CD4-positive, alpha-beta memory T cell (primary cell): ENCODE results near the gene KIFC3. TPM values are rescaled to one million over a fixed set of nuclear protein-coding genes. Genes with fewer than 3 reads are reported as not detected.
"Not testable (repeated sequence)": the region's sequence is repeated elsewhere in the genome, so short reads cannot be mapped to it uniquely, and the experiment has no call there.

ENCODE experiments used
- CTCF ChIA-PET: fragments of 350-600 bp; sonication (Branson Sonifier 250); formaldehyde crosslinking; loops from one replicate; lab custom pipeline; 2021; ENCODE audit warnings: inconsistent platforms; ENCODE audit not compliant: partially characterized antibody; lab: Charles Lee
- POLR2A ChIA-PET: fragments of 350-600 bp; sonication (Branson Sonifier 250); formaldehyde crosslinking; loops from one replicate; lab custom pipeline; 2021; ENCODE audit not compliant: partially characterized antibody; lab: Charles Lee
- DNase-seq, 5 donors: peaks; one replicate each; pipeline versions ENCODE4 v3.0.0 to v3.0.0-alpha.2; 2020 to 2022; ENCODE audit warnings: mixed read lengths in 1 of 5
- H3K27ac ChIP-seq: one replicate; pipeline ENCODE4 v1.7.0; 2013; ENCODE audit warnings: low read depth, low read length
- H3K27me3 ChIP-seq: 2 replicates; pipeline ENCODE4 v1.7.0; 2013; ENCODE audit warnings: mild to moderate bottlenecking, low read length, moderate library complexity; ENCODE audit not compliant: insufficient read depth
- H3K36me3 ChIP-seq: 2 replicates; pipeline ENCODE4 v1.7.0; 2013; ENCODE audit warnings: mild to moderate bottlenecking, low read length, moderate library complexity; ENCODE audit not compliant: insufficient read depth
- H3K4me1 ChIP-seq: 2 replicates; pipeline ENCODE4 v1.7.0; 2013; ENCODE audit warnings: mild to moderate bottlenecking, low read length, moderate library complexity; ENCODE audit not compliant: insufficient read depth
- H3K4me3 ChIP-seq, 2 donors: one replicate each; pipeline ENCODE4 v1.7.0; 2013; ENCODE audit warnings: low read length in 2 of 2, mild to moderate bottlenecking in 1 of 2
- H3K9me3 ChIP-seq, 2 donors: one replicate each; pipeline ENCODE4 v1.7.0; 2013; ENCODE audit warnings: low read length in 2 of 2, control low read depth in 1 of 2; ENCODE audit not compliant: control insufficient read depth in 1 of 2
- H3K27ac Mint-ChIP-seq, 7 donors: one replicate each; pipeline ENCODE4 v1.8.0; 2020 to 2021; ENCODE audit warnings: mixed read lengths in 7 of 7, mild to moderate bottlenecking in 6 of 7, inconsistent platforms in 3 of 7, moderate library complexity in 3 of 7
- H3K27me3 Mint-ChIP-seq, 2 donors: one replicate each; pipeline ENCODE4 v1.8.0; 2020 to 2021; ENCODE audit warnings: mixed read lengths in 2 of 2
- H3K36me3 Mint-ChIP-seq, 2 donors: one replicate each; pipeline ENCODE4 v1.8.0; 2020 to 2021; ENCODE audit warnings: mixed read lengths in 2 of 2, inconsistent platforms in 1 of 2, mild to moderate bottlenecking in 1 of 2
- H3K4me1 Mint-ChIP-seq, 4 donors: one replicate each; pipeline ENCODE4 v1.8.0; 2020 to 2021; ENCODE audit warnings: mixed read lengths in 4 of 4, mild to moderate bottlenecking in 1 of 4
- H3K4me3 Mint-ChIP-seq, 8 donors: one replicate each; pipeline ENCODE4 v1.8.0; 2020 to 2021; ENCODE audit warnings: mixed read lengths in 8 of 8, mild to moderate bottlenecking in 7 of 8, moderate library complexity in 6 of 8, inconsistent platforms in 3 of 8
- H3K9me3 Mint-ChIP-seq, 8 donors: one replicate each; pipeline ENCODE4 v1.8.0; 2020 to 2021; ENCODE audit warnings: mixed read lengths in 8 of 8, mild to moderate bottlenecking in 5 of 8, inconsistent platforms in 3 of 8, moderate library complexity in 1 of 8
- intact Hi-C: fragments of 100-400 bp; cut with micrococcal nuclease; formaldehyde crosslinking; loops from one replicate; pipeline ENCODE4 v1.15.1; 2023
- polyA plus RNA-seq, 2 donors: library from polyadenylated mRNA; unstranded; fragments of 300-500 nt; fragmentation: Illumina TruSeq; gene quantifications; one replicate each; pipeline ENCODE4 v1.2.3, GENCODE V29; 2021
- total RNA-seq, 2 experiments: library from RNA; stranded (reverse); gene quantifications; one replicate each; pipeline ENCODE4 v1.2.3, GENCODE V29; 2021

The KIFC3 gene
- total and polyA plus RNA-seq, 4 experiments from 2014 or later = 1.6 to 1.9 TPM; not detected in 2

- H3K36me3 ChIP-seq = no peaks in the 10 kb centered on the region
- H3K27me3 Mint-ChIP-seq = peaks cover 1 to 6% of the 10 kb centered on the region in 2 donors
- intact Hi-C loops = no loop called here
- POLR2A ChIA-PET = no interaction called here
- DNase-seq = no peak
- H3K36me3 Mint-ChIP-seq = no peaks in the 10 kb centered on the region
- no peak overlapping the region for H3K4me3 Mint-ChIP-seq
- H3K27me3 ChIP-seq = no peaks in the 10 kb centered on the region
- no peak overlapping the region for H3K27ac ChIP-seq
- no peaks in the 10 kb centered on the region for H3K9me3 Mint-ChIP-seq
- H3K9me3 ChIP-seq = no peaks in the 10 kb centered on the region
- CTCF ChIA-PET = no interaction called here
- H3K4me3 ChIP-seq = no peak overlapping the region
- H3K4me1 ChIP-seq = no peaks in the 10 kb centered on the region
- H3K27ac Mint-ChIP-seq = no peak overlapping the region
- no peaks in the 10 kb centered on the region for H3K4me1 Mint-ChIP-seq
Measured at GRCh38 chr16:57843400-57843799, 41.1 kb upstream of the KIFC3 start.

DNA sequence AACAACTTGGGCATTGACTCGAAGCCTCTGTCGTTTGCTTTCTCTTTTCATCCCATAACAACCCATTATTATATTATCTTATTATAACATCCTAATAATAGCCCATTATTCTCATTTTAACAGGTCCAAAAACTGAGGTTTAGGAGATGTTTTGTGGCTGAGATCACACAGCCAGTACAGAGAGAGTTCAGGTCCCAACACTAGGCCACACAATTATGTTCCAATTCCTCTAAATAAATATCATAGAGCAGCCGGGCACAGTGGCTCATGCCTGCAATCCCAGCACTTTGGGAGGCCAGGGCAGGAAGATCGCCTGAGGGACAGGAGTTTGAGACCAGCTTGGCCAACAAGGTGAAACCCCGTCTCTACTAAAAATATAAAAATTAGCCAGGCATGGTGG is 40.3 kb upstream of the KIFC3 start:
- no peak overlapping the region for H3K27ac Mint-ChIP-seq
- H3K36me3 Mint-ChIP-seq = no peaks in the 10 kb centered on the region
- Histone ChIP-seq H3K4me1 (no peaks in the 10 kb centered on the region), H3K27me3 (no peaks in the 10 kb centered on the region), H3K9me3 (no peaks in the 10 kb centered on the region), H3K36me3 (no peaks in the 10 kb centered on the region), H3K4me3 (no peak overlapping the region), H3K27ac (no peak overlapping the region)
- ChIA-PET CTCF (no interaction called here), POLR2A (no interaction called here)
- H3K4me3 Mint-ChIP-seq = no peak overlapping the region
- no peaks in the 10 kb centered on the region for H3K9me3 Mint-ChIP-seq
- DNase-seq = no peak
- intact Hi-C loops = no loop called here
- peaks cover 1 to 6% of the 10 kb centered on the region in 2 donors for H3K27me3 Mint-ChIP-seq
- H3K4me1 Mint-ChIP-seq = no peaks in the 10 kb centered on the region

DNA sequence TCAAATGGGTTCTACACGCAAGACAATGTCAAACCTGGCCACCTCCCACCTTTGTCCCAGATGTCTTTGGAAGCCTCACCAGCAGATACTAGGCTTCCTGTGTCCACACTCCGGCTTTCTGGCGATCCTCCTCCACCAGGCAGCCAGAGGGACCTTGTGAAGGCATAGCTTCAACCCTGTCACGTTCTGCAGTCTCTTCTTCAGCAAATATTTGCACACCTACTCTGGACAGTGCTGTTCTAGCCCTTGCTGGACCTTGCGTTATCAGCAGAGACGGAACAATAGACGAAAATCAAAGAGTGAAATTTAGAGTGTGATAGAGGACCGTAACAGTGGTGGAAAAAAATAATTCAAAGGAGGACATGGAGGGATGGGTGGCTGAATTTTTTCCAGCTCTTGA is 38.5 kb upstream of the KIFC3 start:
- H3K36me3 Mint-ChIP-seq = no peaks in the 10 kb centered on the region
- peak overlapping the region in 1 of 7 donors; percentile 14 for H3K27ac Mint-ChIP-seq
- no peak for DNase-seq
- intact Hi-C loops = no loop called here
- CTCF ChIA-PET = interaction anchor here (1.2 kb wide), 1 partner anchor 42 kb away, joined by 3 read pairs; no protein-coding TSS in a partner anchor
- H3K4me1 ChIP-seq = no peaks in the 10 kb centered on the region
- no peaks in the 10 kb centered on the region for H3K9me3 Mint-ChIP-seq
- H3K9me3 ChIP-seq = no peaks in the 10 kb centered on the region
- no peaks in the 10 kb centered on the region for H3K27me3 ChIP-seq
- no peak overlapping the region for H3K4me3 ChIP-seq
- H3K4me3 Mint-ChIP-seq = no peak overlapping the region
- peaks cover 0 to 6% of the 10 kb centered on the region in 2 donors for H3K27me3 Mint-ChIP-seq
- no peak overlapping the region for H3K27ac ChIP-seq
- no peaks in the 10 kb centered on the region for H3K4me1 Mint-ChIP-seq
- POLR2A ChIA-PET = interaction anchor here (1.3 kb wide), 1 partner anchor 29 kb away, joined by 7 read pairs; no protein-coding TSS in a partner anchor
- no peaks in the 10 kb centered on the region for H3K36me3 ChIP-seq

DNA sequence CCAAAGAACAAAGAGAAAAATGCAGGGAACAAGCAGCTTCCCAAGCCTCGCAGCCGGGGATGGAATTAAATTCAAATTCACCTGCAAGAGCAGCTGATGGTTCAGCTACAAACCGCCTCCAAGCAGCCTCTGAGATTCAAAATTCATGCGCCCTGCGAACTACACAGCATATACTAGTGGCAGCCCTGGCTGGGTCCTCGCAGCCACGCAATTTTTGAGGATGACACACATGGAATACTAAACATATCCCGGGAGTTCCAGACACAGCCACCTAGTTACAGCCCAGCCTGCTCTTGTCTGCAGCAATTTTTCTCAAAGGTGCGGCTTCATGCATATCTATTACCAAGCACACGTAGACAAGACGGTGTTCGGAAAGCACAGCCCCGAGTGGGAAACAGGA is 35.9 kb upstream of the KIFC3 start:
- Mint-ChIP-seq H3K9me3 (no peaks in the 10 kb centered on the region), H3K27ac (no peak overlapping the region), H3K27me3 (peaks cover 1 to 6% of the 10 kb centered on the region in 2 donors), H3K4me3 (no peak overlapping the region), H3K4me1 (no peaks in the 10 kb centered on the region), H3K36me3 (no peaks in the 10 kb centered on the region)
- no peaks in the 10 kb centered on the region for H3K4me1 ChIP-seq
- H3K27ac ChIP-seq = no peak overlapping the region
- ChIA-PET CTCF (interaction anchor here (0.8 kb wide), 1 partner anchor 42 kb away, joined by 3 read pairs; no protein-coding TSS in a partner anchor), POLR2A (no interaction called here)
- H3K27me3 ChIP-seq = peaks cover 4% of the 10 kb centered on the region
- DNase-seq = no peak
- no peaks in the 10 kb centered on the region for H3K9me3 ChIP-seq
- intact Hi-C loops = no loop called here
- H3K4me3 ChIP-seq = no peak overlapping the region
- no peaks in the 10 kb centered on the region for H3K36me3 ChIP-seq

DNA sequence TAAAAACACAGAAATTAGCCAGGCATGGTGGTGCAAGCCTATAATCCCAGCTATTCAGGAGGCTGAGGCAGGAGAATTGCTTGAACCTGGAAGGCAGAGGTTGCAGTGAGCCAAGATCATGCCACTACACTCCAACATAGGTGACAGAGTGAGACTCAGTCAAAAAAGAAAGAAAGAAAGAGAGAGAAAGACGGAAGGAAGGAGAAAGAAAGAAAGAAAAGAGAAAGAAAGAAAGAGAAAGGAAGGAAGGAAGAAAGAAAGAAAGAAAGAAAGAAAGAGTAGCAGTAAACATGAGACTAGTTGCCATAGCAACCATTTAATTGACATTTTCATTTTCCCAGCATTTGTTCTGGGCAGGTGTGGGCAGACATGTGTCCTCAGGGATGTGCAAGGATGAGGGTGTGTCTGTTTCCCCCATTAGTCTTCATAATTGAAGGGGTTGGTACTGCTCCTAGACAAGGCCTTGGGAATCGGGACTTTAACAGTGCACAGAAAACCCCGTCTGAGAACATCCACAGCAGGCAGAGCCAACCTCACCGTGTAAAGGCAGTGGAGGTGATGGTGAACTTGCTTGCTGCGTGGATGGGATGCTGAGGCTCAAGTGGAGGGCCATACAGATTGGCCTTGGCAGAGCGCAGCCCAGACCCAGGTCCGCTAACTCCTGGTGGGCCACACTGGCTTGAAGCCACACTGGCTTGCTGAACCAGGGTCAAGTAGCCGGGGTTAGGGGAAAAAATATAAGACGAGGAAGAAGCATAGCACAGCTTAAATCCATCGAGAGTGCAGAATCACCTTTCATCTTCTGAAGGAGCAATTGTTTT is 35.2 kb upstream of the KIFC3 start:
- Histone ChIP-seq H3K4me3 (no peak overlapping the region), H3K27me3 (peaks cover 4% of the 10 kb centered on the region), H3K36me3 (no peaks in the 10 kb centered on the region), H3K27ac (no peak overlapping the region), H3K9me3 (no peaks in the 10 kb centered on the region), H3K4me1 (no peaks in the 10 kb centered on the region)
- no peak for DNase-seq
- H3K4me1 Mint-ChIP-seq = no peaks in the 10 kb centered on the region
- no peaks in the 10 kb centered on the region for H3K9me3 Mint-ChIP-seq
- CTCF ChIA-PET = interaction anchor here (0.8 kb wide), 1 partner anchor 41 kb away, joined by 3 read pairs; no protein-coding TSS in a partner anchor
- H3K36me3 Mint-ChIP-seq = no peaks in the 10 kb centered on the region
- H3K4me3 Mint-ChIP-seq = no peak overlapping the region
- intact Hi-C loops = no loop called here
- POLR2A ChIA-PET = no interaction called here
- peaks cover 1 to 6% of the 10 kb centered on the region in 2 donors for H3K27me3 Mint-ChIP-seq
- no peak overlapping the region for H3K27ac Mint-ChIP-seq

DNA sequence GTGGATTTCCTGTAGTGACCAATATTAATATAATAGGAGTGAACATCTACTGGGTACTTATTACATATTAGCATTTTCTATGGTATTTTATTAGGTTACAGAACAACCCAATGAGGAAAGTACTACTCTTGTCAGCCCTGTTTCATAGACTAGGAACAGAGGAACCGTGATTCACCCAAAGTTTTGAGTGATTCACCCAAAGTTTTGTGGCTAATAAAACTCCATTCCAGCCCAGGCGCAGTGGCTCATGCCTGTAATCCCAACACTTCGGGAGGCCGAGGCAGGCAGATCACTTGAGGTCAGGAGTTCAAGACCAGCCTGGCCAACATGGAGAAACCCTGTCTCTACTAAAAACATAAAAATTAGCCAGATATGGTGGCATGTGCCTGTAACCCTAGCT is 33.1 kb upstream of the KIFC3 start:
- H3K36me3 Mint-ChIP-seq, H3K36me3 ChIP-seq, H3K9me3 ChIP-seq, H3K4me1 ChIP-seq, H3K9me3 Mint-ChIP-seq, DNase-seq, H3K4me3 ChIP-seq, H3K4me3 Mint-ChIP-seq, H3K27ac ChIP-seq, CTCF ChIA-PET, H3K27me3 Mint-ChIP-seq, H3K4me1 Mint-ChIP-seq, H3K27ac Mint-ChIP-seq, intact Hi-C loops, POLR2A ChIA-PET, H3K27me3 ChIP-seq: not testable (repeated sequence)

DNA sequence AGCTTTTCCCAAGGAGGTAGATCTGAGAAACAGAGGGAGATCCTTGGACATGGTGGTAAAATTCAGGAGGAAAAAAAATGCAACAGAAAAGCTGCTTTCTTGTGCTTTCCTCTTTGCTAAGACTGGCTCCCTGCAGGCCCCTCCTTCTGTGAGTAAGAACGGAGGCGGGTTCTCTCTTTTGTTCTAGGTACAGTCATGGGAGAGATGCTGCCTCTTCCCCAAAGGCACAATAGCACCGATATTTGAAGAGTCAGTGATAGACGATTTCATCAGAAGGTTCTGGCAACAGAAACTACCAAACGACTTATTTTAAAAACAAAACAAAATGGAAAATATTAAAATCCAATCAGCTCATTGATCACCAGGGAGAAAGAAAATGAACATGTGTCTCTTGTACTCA is 32.6 kb upstream of the KIFC3 start:
- Mint-ChIP-seq H3K4me3 (no peak overlapping the region), H3K27me3 (peaks cover 1 to 5% of the 10 kb centered on the region in 2 donors), H3K27ac (no peak overlapping the region), H3K4me1 (no peaks in the 10 kb centered on the region), H3K36me3 (no peaks in the 10 kb centered on the region), H3K9me3 (no peaks in the 10 kb centered on the region)
- DNase-seq = no peak
- Histone ChIP-seq H3K9me3 (no peaks in the 10 kb centered on the region), H3K27me3 (peaks cover 4% of the 10 kb centered on the region), H3K4me1 (no peaks in the 10 kb centered on the region), H3K27ac (no peak overlapping the region), H3K4me3 (no peak overlapping the region), H3K36me3 (no peaks in the 10 kb centered on the region)
- ChIA-PET POLR2A (interaction anchor here (0.6 kb wide), 1 partner anchor 1348 kb away, joined by 3 read pairs; no protein-coding TSS in a partner anchor), CTCF (no interaction called here)
- intact Hi-C loops = no loop called here
